PC-9 (cell line): ENCODE measurements around the gene SNRNP40. TPM values are rescaled to one million over a fixed set of nuclear protein-coding genes. Genes with fewer than 3 reads are reported as not detected.

Experiments used
- BruUV-seq: library from RNA; stranded (reverse); fragments of 400-500 nt; replicated peaks from 2 replicates; lab custom pipeline; 2021; lab: Mats Ljungman, UMichigan
- CTCF ChIA-PET: fragments of 300-600 bp; sonication (Branson Sonifier 250); formaldehyde crosslinking; loops from one replicate; lab custom pipeline; 2022; ENCODE audit warnings: antibody characterized with exemption; lab: Charles Lee
- POLR2A ChIA-PET: fragments of 300-600 bp; sonication (Branson Sonifier 250); formaldehyde crosslinking; loops from one replicate; lab custom pipeline; 2022; ENCODE audit warnings: antibody characterized with exemption; ENCODE audit not compliant: unreplicated experiment; lab: Charles Lee
- DNase-seq, 2 experiments: peaks; one replicate each; pipeline versions ENCODE4 v3.0.0 to v3.0.0-alpha.2; 2015 to 2022; ENCODE audit warnings: mixed read lengths in 1 of 2
- H2AFZ ChIP-seq: fragments of 200-600 bp; sonication (generic); 2 replicates; pipeline ENCODE4 v1.8.1; 2017; ENCODE audit warnings: antibody characterized with exemption
- H3F3A ChIP-seq: fragments of 200-600 bp; sonication (generic); 2 replicates; pipeline ENCODE4 v1.8.1; 2017; ENCODE audit warnings: antibody characterized with exemption, mild to moderate bottlenecking, low read depth; ENCODE audit not compliant: insufficient read depth
- H3K27ac ChIP-seq: fragments of 200-600 bp; sonication (generic); 2 replicates; pipeline ENCODE4 v1.6.1; 2016; ENCODE audit warnings: mixed run types
- H3K27me3 ChIP-seq: fragments of 200-600 bp; sonication (generic); 2 replicates; pipeline ENCODE4 v1.6.1; 2016; ENCODE audit warnings: low read depth, mixed run types; ENCODE audit not compliant: insufficient read depth
- H3K36me3 ChIP-seq: fragments of 200-600 bp; sonication (generic); 2 replicates; pipeline ENCODE4 v1.6.1; 2016; ENCODE audit warnings: low read depth, mixed run types
- H3K4me1 ChIP-seq: fragments of 200-600 bp; sonication (generic); replicated peaks from 2 replicates; pipeline ENCODE4 v1.6.1; 2016; ENCODE audit warnings: mixed run types; ENCODE audit not compliant: insufficient read depth
- H3K4me2 ChIP-seq: fragments of 200-600 bp; sonication (generic); 2 replicates; pipeline ENCODE4 v1.6.1; 2017; ENCODE audit warnings: mixed run types
- H3K4me3 ChIP-seq: fragments of 200-600 bp; sonication (generic); 2 replicates; pipeline ENCODE4 v1.6.1; 2016; ENCODE audit warnings: mixed run types
- H3K79me2 ChIP-seq: fragments of 200-600 bp; sonication (generic); 2 replicates; pipeline ENCODE4 v1.6.1; 2017; ENCODE audit warnings: low read depth, mixed run types
- H3K9me2 ChIP-seq: fragments of 200-600 bp; sonication (generic); 2 replicates; pipeline ENCODE4 v1.8.1; 2017; ENCODE audit warnings: mild to moderate bottlenecking; ENCODE audit not compliant: insufficient read depth
- H3K9me3 ChIP-seq: fragments of 200-600 bp; sonication (generic); 2 replicates; pipeline ENCODE4 v1.8.1; 2016; ENCODE audit warnings: low read depth; ENCODE audit not compliant: insufficient read depth
- H4K20me1 ChIP-seq: fragments of 200-600 bp; sonication (generic); 2 replicates; pipeline ENCODE4 v1.8.1; 2017; ENCODE audit not compliant: insufficient read depth
- CTCF ChIP-seq: fragments of 200-600 bp; sonication (generic); conservative IDR thresholded peaks from 2 replicates; pipeline ENCODE4 v1.6.1; 2017; ENCODE audit warnings: mixed run types, antibody characterized with exemption, mild to moderate bottlenecking, moderate library complexity
- EZH2 ChIP-seq: fragments of 200-600 bp; sonication (generic); IDR thresholded peaks from 2 replicates; pipeline ENCODE4 v1.8.0; 2017; ENCODE audit warnings: antibody characterized with exemption, low read depth
- intact Hi-C: fragments of 100-400 bp; cut with micrococcal nuclease; formaldehyde crosslinking; loops from one replicate; pipeline ENCODE4 v1.10.0; 2022; ENCODE audit not compliant: unreplicated experiment
- total RNA-seq: library from RNA; stranded (reverse); gene quantifications from 2 replicates; pipeline ENCODE4 v1.2.3, GENCODE V29; 2021

Gene SNRNP40
- total RNA-seq, 1 experiment from 2014 or later: 59.5 TPM

DNA sequence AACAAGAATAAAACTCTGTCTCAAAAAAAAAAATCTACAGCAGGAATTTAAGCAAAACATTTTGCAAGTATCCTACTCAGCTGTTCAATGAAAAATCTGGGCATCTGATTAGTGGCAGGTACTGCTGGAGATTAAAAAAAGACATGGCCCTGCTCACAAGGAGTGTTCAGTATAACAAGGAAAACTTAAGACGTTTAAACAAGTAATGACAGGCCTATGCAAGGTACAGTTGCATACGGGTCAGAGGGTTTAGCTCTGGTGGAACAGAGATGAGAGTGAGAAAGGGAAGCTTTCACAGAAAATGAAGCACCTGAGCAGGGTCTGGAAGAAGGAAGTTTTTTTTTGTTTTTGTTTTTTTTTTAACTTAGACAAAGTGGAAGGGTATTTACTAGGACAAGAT lies 23.0 kb downstream of the SNRNP40 start:
- ChIA-PET CTCF (no interaction called here), POLR2A (no interaction called here)
- Histone ChIP-seq H3K27me3 (no peaks in the 10 kb centered on the region), H4K20me1 (no peaks in the 10 kb centered on the region), H3K36me3 (0 out of 2 replicates have a peak, but pooled peaks cover 6% of the 10 kb centered on the region), H3K4me2 (no peak overlapping the region), H3K9me3 (no peaks in the 10 kb centered on the region), H3F3A (no peaks in the 10 kb centered on the region), H3K27ac (no peak overlapping the region), H3K9me2 (no peaks in the 10 kb centered on the region), H3K4me1 (no peaks in the 10 kb centered on the region), H3K4me3 (no peak overlapping the region), H2AFZ (no peak overlapping the region), H3K79me2 (no peaks in the 10 kb centered on the region)
- DNase-seq: no peak
- no peak for TF ChIP-seq CTCF
- TF ChIP-seq EZH2: no peak
- intact Hi-C loops: no loop called here
- no TSS peak for BruUV-seq

DNA sequence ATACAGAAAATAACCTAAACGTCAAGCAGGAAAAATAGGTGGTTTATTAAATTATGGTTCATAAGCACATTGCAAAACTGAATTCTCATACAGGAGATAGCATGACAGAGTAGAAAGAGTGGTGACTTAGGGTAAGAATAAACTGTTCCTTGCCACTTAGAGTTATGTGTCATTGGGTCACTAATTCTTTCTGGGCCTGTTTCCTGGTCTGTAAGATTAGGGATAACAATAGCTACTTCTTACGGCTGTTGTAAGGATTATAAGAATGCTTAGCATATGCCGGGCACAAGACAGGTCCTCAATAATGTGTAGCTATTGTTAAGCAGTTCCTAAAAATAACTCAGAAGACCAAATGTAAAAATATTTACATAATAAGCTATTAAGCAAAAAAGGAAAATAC lies 24.2 kb downstream of the SNRNP40 start:
- no peak overlapping the region for H2AFZ ChIP-seq
- TF ChIP-seq CTCF: no peak
- no peak for TF ChIP-seq EZH2
- no peak overlapping the region for H3K4me3 ChIP-seq
- no peak for DNase-seq
- H4K20me1 ChIP-seq: no peaks in the 10 kb centered on the region
- intact Hi-C loops: no loop called here
- H3F3A ChIP-seq: no peaks in the 10 kb centered on the region
- BruUV-seq: no TSS peak
- H3K4me2 ChIP-seq: no peak overlapping the region
- ChIA-PET CTCF (no interaction called here), POLR2A (no interaction called here)
- no peaks in the 10 kb centered on the region for H3K9me2 ChIP-seq
- no peaks in the 10 kb centered on the region for H3K4me1 ChIP-seq
- no peaks in the 10 kb centered on the region for H3K27me3 ChIP-seq
- no peak overlapping the region for H3K27ac ChIP-seq
- 0 out of 2 replicates have a peak, but pooled peaks cover 6% of the 10 kb centered on the region for H3K36me3 ChIP-seq
- no peaks in the 10 kb centered on the region for H3K79me2 ChIP-seq
- H3K9me3 ChIP-seq: no peaks in the 10 kb centered on the region

DNA sequence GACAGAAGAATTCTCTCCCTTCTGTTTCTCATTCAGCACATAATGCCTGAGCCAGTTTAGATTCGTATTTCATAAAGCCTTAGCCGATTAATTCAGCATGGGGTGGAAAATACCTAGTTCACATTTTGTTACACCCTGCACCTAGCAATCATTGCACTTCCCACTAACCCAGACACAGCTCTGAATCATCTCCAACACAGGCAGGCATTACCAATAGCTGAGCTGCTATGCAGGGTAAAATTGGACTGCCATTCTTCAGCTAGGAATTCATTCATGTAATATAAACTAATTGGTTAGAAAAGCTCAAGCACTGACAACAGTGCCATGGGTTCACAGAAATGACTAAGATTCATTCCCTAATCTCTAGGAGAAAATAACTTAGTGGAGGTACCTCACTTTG lies 30.0 kb downstream of the SNRNP40 start:
- Histone ChIP-seq H3K4me3 (no peak overlapping the region), H3K27ac (no peak overlapping the region), H3K79me2 (no peaks in the 10 kb centered on the region), H4K20me1 (no peaks in the 10 kb centered on the region), H3K36me3 (0 out of 2 replicates have a peak, but pooled peaks cover 3% of the 10 kb centered on the region), H3F3A (no peaks in the 10 kb centered on the region), H3K27me3 (no peaks in the 10 kb centered on the region), H3K9me3 (no peaks in the 10 kb centered on the region), H3K9me2 (no peaks in the 10 kb centered on the region), H3K4me1 (no peaks in the 10 kb centered on the region), H2AFZ (no peak overlapping the region), H3K4me2 (no peak overlapping the region)
- TF ChIP-seq CTCF (no peak), EZH2 (no peak)
- intact Hi-C loops: no loop called here
- DNase-seq: no peak
- ChIA-PET CTCF (no interaction called here), POLR2A (no interaction called here)
- no TSS peak for BruUV-seq
